ENCODE data around the gene MYO16. TPM values are rescaled to one million over a fixed set of nuclear protein-coding genes. Genes with fewer than 3 reads are reported as not detected.

Gene MYO16
- total and polyA plus RNA-seq, 2 experiments from 2014 or later: 0.13 to 0.23 TPM

GRCh38 chr13:109152941-109153340 is 523.5 kb downstream of the MYO16 start:
- 90% methylated on average over 10 of the region's 10 CpGs for WGBS (ENCODE audit: low lambda C conversion rate, missing lambda C conversion rate)
- no peak overlapping the region for H3K4me3 ChIP-seq
- H2AFZ ChIP-seq: no peak overlapping the region
- peaks cover 13% of the 10 kb centered on the region for H3K4me1 ChIP-seq (ENCODE audit: insufficient read depth)
- TF ChIP-seq EZH2phosphoT487 (IDR thresholded peaks at IDR 0.05; ENCODE audit: low read depth, severe bottlenecking, unreplicated experiment): no peak
- no peak for TF ChIP-seq EZH2 (IDR thresholded peaks at IDR 0.05; ENCODE audit: borderline replicate concordance)
- TF ChIP-seq CTCF (IDR thresholded peaks at IDR 0.05; ENCODE audit: poor library complexity): no peak
- no peaks in the 10 kb centered on the region for H4K20me1 ChIP-seq (ENCODE audit: insufficient read depth, poor library complexity, severe bottlenecking)
- no peaks in the 10 kb centered on the region for H3K9me3 ChIP-seq (ENCODE audit: low read depth)
- no peak overlapping the region for H3K4me2 ChIP-seq
- no peaks in the 10 kb centered on the region for H3K9me2 ChIP-seq (replicated peaks; ENCODE audit: insufficient read depth)
- H3K27ac ChIP-seq: no peak overlapping the region
- H3K27me3 ChIP-seq: no peaks in the 10 kb centered on the region
- no peaks in the 10 kb centered on the region for H3K36me3 ChIP-seq (replicated peaks; ENCODE audit: insufficient read depth, low read depth)
- H3K79me2 ChIP-seq: no peaks in the 10 kb centered on the region
- no peak for DNase-seq (ENCODE audit: low spot score)

- no peaks in the 10 kb centered on the region for H4K20me1 ChIP-seq (ENCODE audit: insufficient read depth, poor library complexity, severe bottlenecking)
- H3K36me3 ChIP-seq (replicated peaks; ENCODE audit: insufficient read depth, low read depth): no peaks in the 10 kb centered on the region
- no peak overlapping the region for H2AFZ ChIP-seq
- no peaks in the 10 kb centered on the region for H3K9me3 ChIP-seq (ENCODE audit: low read depth)
- 71% methylated on average over 8 of the region's 8 CpGs for WGBS (ENCODE audit: low lambda C conversion rate, missing lambda C conversion rate)
- H3K79me2 ChIP-seq: no peaks in the 10 kb centered on the region
- DNase-seq (ENCODE audit: low spot score): no peak
- no peaks in the 10 kb centered on the region for H3K27me3 ChIP-seq
- H3K4me3 ChIP-seq: no peak overlapping the region
- peaks cover 13% of the 10 kb centered on the region for H3K4me1 ChIP-seq (ENCODE audit: insufficient read depth)
- no peaks in the 10 kb centered on the region for H3K9me2 ChIP-seq (replicated peaks; ENCODE audit: insufficient read depth)
- no peak overlapping the region for H3K4me2 ChIP-seq
- no peak overlapping the region for H3K27ac ChIP-seq
- TF ChIP-seq EZH2 (IDR thresholded peaks at IDR 0.05; ENCODE audit: borderline replicate concordance) (no peak), CTCF (IDR thresholded peaks at IDR 0.05; ENCODE audit: poor library complexity) (no peak), EZH2phosphoT487 (IDR thresholded peaks at IDR 0.05; ENCODE audit: low read depth, severe bottlenecking, unreplicated experiment) (no peak)
These were observed 524.7 kb downstream of the MYO16 start for GRCh38 chr13:109154146-109154545.

GRCh38 chr13:109154546-109154945 is 525.1 kb downstream of the MYO16 start:
- Histone ChIP-seq H4K20me1 (ENCODE audit: insufficient read depth, poor library complexity, severe bottlenecking) (no peaks in the 10 kb centered on the region), H3K4me3 (no peak overlapping the region), H3K79me2 (no peaks in the 10 kb centered on the region), H3K36me3 (replicated peaks; ENCODE audit: insufficient read depth, low read depth) (no peaks in the 10 kb centered on the region), H3K27me3 (no peaks in the 10 kb centered on the region), H2AFZ (no peak overlapping the region), H3K9me3 (ENCODE audit: low read depth) (no peaks in the 10 kb centered on the region), H3K4me1 (ENCODE audit: insufficient read depth) (peaks cover 13% of the 10 kb centered on the region), H3K9me2 (replicated peaks; ENCODE audit: insufficient read depth) (no peaks in the 10 kb centered on the region), H3K4me2 (no peak overlapping the region), H3K27ac (no peak overlapping the region)
- no peak for DNase-seq (ENCODE audit: low spot score)
- TF ChIP-seq EZH2phosphoT487 (IDR thresholded peaks at IDR 0.05; ENCODE audit: low read depth, severe bottlenecking, unreplicated experiment) (no peak), CTCF (IDR thresholded peaks at IDR 0.05; ENCODE audit: poor library complexity) (no peak), EZH2 (IDR thresholded peaks at IDR 0.05; ENCODE audit: borderline replicate concordance) (no peak)
- 81% methylated on average over 8 of the region's 8 CpGs for WGBS (ENCODE audit: low lambda C conversion rate, missing lambda C conversion rate)

All from hepatocyte (in vitro differentiated cells).